K562 (cell line): ENCODE measurements around the gene LRRC10. TPM values are rescaled to one million over a fixed set of nuclear protein-coding genes. Genes with fewer than 3 reads are reported as not detected.

Experiments used
- ARNT ChIP-seq, 2 experiments: fragments of 450-650 bp; IDR thresholded peaks; 2 replicates each; pipeline ENCODE4 v1.6.1; 2016; ENCODE audit warnings: mild to moderate bottlenecking in 1 of 2
- BCL6 ChIP-seq: fragments of 250-450 bp; sonication (Bioruptor Pico); IDR thresholded peaks from 2 replicates; pipeline ENCODE4 v1.4.0; 2020
- BDP1 ChIP-seq: IDR thresholded peaks from 3 replicates; pipeline ENCODE4 v1.6.1; 2011; ENCODE audit not compliant: insufficient read length, insufficient read depth
- BRD9 ChIP-seq: fragments of 450-650 bp; IDR thresholded peaks from 2 replicates; pipeline ENCODE4 v1.6.1; 2018; ENCODE audit warnings: low read depth; ENCODE audit not compliant: partially characterized antibody
- CC2D1A ChIP-seq: fragments of 450-650 bp; IDR thresholded peaks from 2 replicates; pipeline ENCODE4 v1.6.1; 2017; ENCODE audit warnings: mild to moderate bottlenecking
- CXXC5 ChIP-seq: fragments of 250-450 bp; sonication (Bioruptor Pico); IDR thresholded peaks from 2 replicates; pipeline ENCODE4 v1.8.0; 2022; ENCODE audit warnings: inconsistent platforms, mild to moderate bottlenecking, moderate library complexity
- EP400 ChIP-seq: fragments of 450-650 bp; IDR thresholded peaks from 2 replicates; pipeline ENCODE4 v1.6.1; 2017; ENCODE audit warnings: antibody characterized with exemption, mild to moderate bottlenecking, moderate library complexity
- FOXM1 ChIP-seq, 2 experiments: fragments of 450-650 bp in 1 of 2; sonication (generic) in 1 of 2; formaldehyde crosslinking in 1 of 2; IDR thresholded peaks; 2 replicates each; pipeline versions ENCODE4 v1.6.1 to v1.9.0; 2017 to 2022; ENCODE audit warnings: low read depth in 2 of 2, mild to moderate bottlenecking in 2 of 2, missing genetic modification reagents in 1 of 2, moderate library complexity in 1 of 2
- HDAC2 ChIP-seq: fragments of 450-650 bp; IDR thresholded peaks from 2 replicates; pipeline ENCODE4 v1.6.1; 2016; ENCODE audit warnings: mild to moderate bottlenecking
- HMGXB4 ChIP-seq: sonication (generic); formaldehyde crosslinking; IDR thresholded peaks from 2 replicates; pipeline ENCODE4 v1.8.1; 2023; ENCODE audit warnings: mild to moderate bottlenecking, missing genetic modification reagents
- ILK ChIP-seq: fragments of 450-650 bp; IDR thresholded peaks from 2 replicates; pipeline ENCODE4 v1.6.1; 2016; ENCODE audit warnings: missing genetic modification characterization, low read depth, mild to moderate bottlenecking, missing compliant biosample characterization, moderate library complexity, borderline replicate concordance
- RBM17 ChIP-seq: fragments of 200-400 bp; formaldehyde crosslinking; IDR thresholded peaks from 2 replicates; pipeline ENCODE4 v1.6.1; 2017; ENCODE audit warnings: low read depth, mild to moderate bottlenecking, low read length, borderline replicate concordance
- TAF1 ChIP-seq: IDR thresholded peaks from 2 replicates; pipeline ENCODE4 v1.6.1; 2011; ENCODE audit warnings: mild to moderate bottlenecking, low read length, moderate library complexity; ENCODE audit not compliant: insufficient read depth, control insufficient read depth, severe bottlenecking; ENCODE audit errors: extremely low read depth
- WHSC1 ChIP-seq: IDR thresholded peaks from one replicate; pipeline ENCODE4 v1.6.1; 2012; ENCODE audit warnings: low read length, control low read depth, inconsistent platforms
- XRCC4 ChIP-seq: IDR thresholded peaks from one replicate; pipeline ENCODE4 v1.6.1; 2011; ENCODE audit not compliant: insufficient read depth, insufficient read length; ENCODE audit errors: extremely low read depth
- XRCC5 ChIP-seq: fragments of 200-400 bp; formaldehyde crosslinking; IDR thresholded peaks from 2 replicates; pipeline ENCODE4 v1.6.1; 2017; ENCODE audit warnings: low read depth, mild to moderate bottlenecking, low read length
- ZNF197 ChIP-seq: fragments of 200-800 bp; sonication (Bioruptor generic); IDR thresholded peaks from 2 replicates; pipeline ENCODE4 v1.6.1; 2016; ENCODE audit warnings: low read depth, missing genetic modification characterization, missing compliant biosample characterization
- polyA plus RNA-seq, 8 experiments: library from polyadenylated mRNA; depleted of rRNA in 4 of 8; stranded (reverse) in 5 of 8; unstranded in 3 of 8; fragments of >200 nt; fragmentation: Nextera tagmentation in 2 of 8; fragmentation: Illumina TruSeq in 1 of 8; extraction: Ambion mirVana in 2 of 8; extraction: Trizol in 1 of 8; gene quantifications; 2 replicates each; pipeline versions ENCODE4 v1.2.1 to v1.2.3, GENCODE V29; 2011 to 2014; ENCODE audit warnings: inconsistent platforms in 1 of 8, missing spikeins in 1 of 8
- total RNA-seq, 7 experiments: library from RNA; depleted of rRNA in 6 of 7; stranded (reverse); fragments of >200 nt in 6 of 7; fragmentation: Illumina TruSeq in 2 of 7; extraction: Trizol in 2 of 7; gene quantifications; 2 replicates each; pipeline versions ENCODE4 v1.2.1 to v1.2.3, GENCODE V29; 2011 to 2021; ENCODE audit warnings: low replicate concordance in 1 of 7
- TF ChIP-seq, protein P1 (sequence below): fragments of 450-650 bp; formaldehyde crosslinking; IDR thresholded peaks from 2 replicates; pipeline ENCODE4 v1.4.0; 2020; ENCODE audit warnings: mild to moderate bottlenecking, moderate library complexity
- TF ChIP-seq, protein P2 (sequence below): fragments of 450-650 bp; IDR thresholded peaks from 2 replicates; pipeline ENCODE4 v1.6.1; 2016; ENCODE audit warnings: mild to moderate bottlenecking

LRRC10 gene
- total and polyA plus RNA-seq, 9 of the 15 experiments (the other 6 are each of a cell fraction or from before 2014, with no cell fraction given): 0.09 TPM; not detected in 8

- TF ChIP-seq ZNF197 (CRISPR knock-in tag) (no peak), HMGXB4 (CRISPR knock-in tag) (peak; percentile 86), XRCC5 (no peak; the same call in 1 of the 2 replicates), RBM17 (no peak), CC2D1A (no peak), TAF1 (peak; percentile 80), WHSC1 (no peak), EP400 (peak; percentile 100), XRCC4 (no peak), ILK (tag) (no peak), ARNT (IDR thresholded peaks at IDR 0.05) (0 out of 4 replicates have a peak, but pooled peaks of 1 of the 2 experiments have one; percentile 17), CXXC5 (peak; percentile 85), BCL6 (CRISPR knock-in tag) (no peak), HDAC2 (peak; percentile 98), BDP1 (no peak), BRD9 (peak; percentile 35), FOXM1 (IDR thresholded peaks at IDR 0.05; ENCODE audit: low read depth) (no peak), FOXM1 (CRISPR knock-in tag; IDR thresholded peaks at IDR 0.05; ENCODE audit: low read depth) (peak; percentile 95)
- TF ChIP-seq, protein P1, sequence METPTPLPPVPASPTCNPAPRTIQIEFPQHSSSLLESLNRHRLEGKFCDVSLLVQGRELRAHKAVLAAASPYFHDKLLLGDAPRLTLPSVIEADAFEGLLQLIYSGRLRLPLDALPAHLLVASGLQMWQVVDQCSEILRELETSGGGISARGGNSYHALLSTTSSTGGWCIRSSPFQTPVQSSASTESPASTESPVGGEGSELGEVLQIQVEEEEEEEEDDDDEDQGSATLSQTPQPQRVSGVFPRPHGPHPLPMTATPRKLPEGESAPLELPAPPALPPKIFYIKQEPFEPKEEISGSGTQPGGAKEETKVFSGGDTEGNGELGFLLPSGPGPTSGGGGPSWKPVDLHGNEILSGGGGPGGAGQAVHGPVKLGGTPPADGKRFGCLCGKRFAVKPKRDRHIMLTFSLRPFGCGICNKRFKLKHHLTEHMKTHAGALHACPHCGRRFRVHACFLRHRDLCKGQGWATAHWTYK (CRISPR knock-in tag): 0 out of 2 replicates have a peak, but pooled peaks have one; percentile 62
- TF ChIP-seq, protein P2, sequence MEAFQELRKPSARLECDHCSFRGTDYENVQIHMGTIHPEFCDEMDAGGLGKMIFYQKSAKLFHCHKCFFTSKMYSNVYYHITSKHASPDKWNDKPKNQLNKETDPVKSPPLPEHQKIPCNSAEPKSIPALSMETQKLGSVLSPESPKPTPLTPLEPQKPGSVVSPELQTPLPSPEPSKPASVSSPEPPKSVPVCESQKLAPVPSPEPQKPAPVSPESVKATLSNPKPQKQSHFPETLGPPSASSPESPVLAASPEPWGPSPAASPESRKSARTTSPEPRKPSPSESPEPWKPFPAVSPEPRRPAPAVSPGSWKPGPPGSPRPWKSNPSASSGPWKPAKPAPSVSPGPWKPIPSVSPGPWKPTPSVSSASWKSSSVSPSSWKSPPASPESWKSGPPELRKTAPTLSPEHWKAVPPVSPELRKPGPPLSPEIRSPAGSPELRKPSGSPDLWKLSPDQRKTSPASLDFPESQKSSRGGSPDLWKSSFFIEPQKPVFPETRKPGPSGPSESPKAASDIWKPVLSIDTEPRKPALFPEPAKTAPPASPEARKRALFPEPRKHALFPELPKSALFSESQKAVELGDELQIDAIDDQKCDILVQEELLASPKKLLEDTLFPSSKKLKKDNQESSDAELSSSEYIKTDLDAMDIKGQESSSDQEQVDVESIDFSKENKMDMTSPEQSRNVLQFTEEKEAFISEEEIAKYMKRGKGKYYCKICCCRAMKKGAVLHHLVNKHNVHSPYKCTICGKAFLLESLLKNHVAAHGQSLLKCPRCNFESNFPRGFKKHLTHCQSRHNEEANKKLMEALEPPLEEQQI: no peak
Observed at GRCh38 chr12:69585189-69586062, 25.3 kb downstream of the LRRC10 start, which contains the start of gene CCT2 (continued).
